GM21723 (cell line): ENCODE results near the gene TP63.

Experiments used
- ATAC-seq: cut with Tn5 transposase; IDR thresholded peaks from one replicate; pipeline ENCODE4 v1.9.1; 2021; ENCODE audit warnings: mild to moderate bottlenecking, moderate library complexity; ENCODE audit not compliant: unreplicated experiment

Gene TP63

DNA sequence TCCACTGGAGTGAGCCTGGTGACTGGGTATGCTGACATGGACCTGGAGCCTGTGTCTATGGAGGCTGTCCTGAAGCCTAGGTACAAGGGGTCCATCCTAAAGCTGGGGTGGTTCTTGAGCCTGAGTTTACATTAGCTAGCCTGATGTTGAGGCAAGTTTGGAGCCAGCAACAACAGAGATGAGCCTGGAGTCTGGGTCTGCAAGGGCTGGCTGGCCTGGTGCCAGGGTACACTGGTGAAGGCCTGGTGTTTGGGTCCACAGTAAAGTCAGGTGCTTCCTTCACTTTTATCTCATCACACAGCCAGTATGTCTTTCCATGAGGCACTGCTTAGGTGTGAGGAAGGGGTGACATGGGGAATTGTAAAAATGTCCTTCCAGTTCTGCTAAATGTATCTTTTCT lies 49.5 kb downstream of the TP63 start:
- ATAC-seq = no peak

DNA sequence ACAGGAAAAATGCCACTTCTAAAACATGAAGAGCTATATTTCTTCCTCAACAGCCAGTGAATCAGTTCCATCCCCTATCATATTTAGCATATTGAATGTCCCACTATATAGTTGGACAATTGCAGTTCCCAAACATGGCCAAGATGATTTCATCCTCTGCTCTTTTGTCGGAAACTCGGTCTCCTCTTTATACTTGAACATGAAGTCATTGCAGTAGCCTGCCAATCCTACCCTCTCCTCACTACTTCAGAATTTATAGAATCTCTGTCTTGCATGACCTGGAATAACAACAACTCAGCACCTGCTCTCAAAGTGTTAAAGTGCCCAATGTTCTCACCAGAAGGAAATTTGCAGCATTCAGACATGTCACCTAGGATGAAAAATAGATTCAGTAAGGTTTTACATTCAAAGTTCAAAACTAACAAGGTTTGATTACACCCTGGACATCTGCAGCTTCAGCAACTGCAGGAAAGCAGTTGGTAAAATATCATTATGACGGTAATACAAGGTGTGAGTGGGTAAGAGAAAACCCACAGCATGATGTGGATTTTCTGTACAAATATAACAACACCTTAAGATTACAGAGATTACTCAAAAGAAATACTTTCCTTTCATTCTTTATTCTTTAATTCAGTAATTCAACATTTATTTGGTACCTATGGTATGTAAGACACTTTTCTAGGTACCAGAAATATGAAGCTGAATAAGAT lies 52.5 kb downstream of the TP63 start:
- ATAC-seq = no peak

DNA sequence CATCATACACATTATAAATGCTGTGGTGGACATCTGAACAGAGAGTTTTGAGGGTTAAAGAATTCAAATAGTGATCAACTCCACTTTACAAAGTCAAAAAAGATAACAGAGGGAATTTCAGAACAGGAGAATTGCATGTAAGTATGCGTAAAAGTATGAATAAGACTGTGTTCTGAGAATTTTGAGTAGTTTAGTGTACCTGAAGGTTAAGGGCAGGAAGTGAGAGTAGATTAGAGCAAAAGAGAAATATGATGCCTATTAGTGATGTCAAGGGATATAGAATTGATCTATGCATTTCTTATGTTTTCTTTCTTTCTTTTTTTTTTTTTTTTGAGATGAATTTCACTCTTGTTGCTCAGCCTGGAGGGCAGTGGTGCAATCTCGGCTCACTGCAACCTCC lies 53.1 kb downstream of the TP63 start:
- ATAC-seq = no peak

- no peak for ATAC-seq
These were observed 54.1 kb downstream of the TP63 start for GRCh38 chr3:189685291-189685690.

DNA sequence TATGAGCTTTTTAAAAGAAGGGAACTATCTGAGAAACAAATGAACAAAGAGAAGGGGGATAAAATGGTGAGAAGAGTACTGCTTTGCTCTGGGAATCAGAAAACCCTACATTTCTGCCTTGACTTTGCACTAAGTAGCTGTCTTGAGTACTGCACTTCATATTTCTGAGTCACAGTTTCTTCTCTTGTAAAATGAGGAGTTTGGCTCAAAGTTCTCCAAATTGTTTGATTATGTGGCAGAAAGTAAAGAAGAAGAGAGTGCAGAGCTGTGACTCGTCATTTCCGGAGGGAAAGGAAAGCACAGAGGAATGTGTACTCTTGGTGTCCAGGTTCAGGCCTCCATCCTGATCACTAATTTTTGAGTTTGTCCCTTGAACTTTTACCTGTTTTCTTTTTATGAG lies 54.7 kb downstream of the TP63 start:
- ATAC-seq = no peak

DNA sequence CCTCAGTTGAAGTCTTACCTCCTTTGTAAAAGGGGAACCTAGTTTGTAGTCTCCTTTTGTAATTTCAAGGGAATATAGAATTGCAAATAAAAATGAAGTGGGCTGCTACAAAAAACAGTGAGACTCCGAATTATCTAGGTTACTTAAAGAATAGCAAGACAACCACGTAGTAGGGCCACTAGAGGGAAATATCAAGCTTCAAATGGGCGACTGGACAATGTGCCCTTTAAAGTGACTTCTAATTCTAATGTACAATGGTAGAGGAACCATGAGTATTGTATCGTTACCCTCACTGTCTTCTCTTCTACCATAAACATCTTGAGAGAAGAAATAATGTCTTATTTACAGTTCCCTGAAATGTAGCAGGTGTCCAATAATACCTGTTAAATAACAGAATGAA lies 56.3 kb downstream of the TP63 start:
- ATAC-seq = no peak

- no peak for ATAC-seq
These were observed 57.1 kb downstream of the TP63 start for GRCh38 chr3:189688262-189688661.

- no peak for ATAC-seq
These were observed 58.4 kb downstream of the TP63 start for GRCh38 chr3:189689625-189690024.

DNA sequence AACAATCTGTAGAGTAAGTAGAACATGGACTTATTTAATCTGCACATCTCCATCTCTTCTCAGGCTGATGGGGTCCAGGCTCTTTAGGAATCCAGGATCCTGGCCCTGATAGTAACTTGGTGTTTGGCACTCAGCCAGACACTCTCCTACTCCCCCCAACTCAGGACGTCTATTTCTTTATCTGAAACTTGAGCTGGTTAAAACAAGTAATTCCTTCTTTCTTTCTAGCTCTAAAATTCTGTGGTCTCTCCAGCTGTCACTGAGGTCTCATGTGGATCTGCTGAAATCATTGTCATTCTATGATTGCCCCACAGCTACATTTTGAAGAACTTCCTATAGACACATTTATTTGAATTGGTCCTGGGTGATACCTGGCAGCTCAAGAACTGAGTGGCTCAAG lies 59.0 kb downstream of the TP63 start:
- no peak for ATAC-seq

- ATAC-seq = no peak
These were observed 59.5 kb downstream of the TP63 start for GRCh38 chr3:189690672-189691071.

- no peak for ATAC-seq
These were observed 64.2 kb downstream of the TP63 start for GRCh38 chr3:189695400-189695799.

DNA sequence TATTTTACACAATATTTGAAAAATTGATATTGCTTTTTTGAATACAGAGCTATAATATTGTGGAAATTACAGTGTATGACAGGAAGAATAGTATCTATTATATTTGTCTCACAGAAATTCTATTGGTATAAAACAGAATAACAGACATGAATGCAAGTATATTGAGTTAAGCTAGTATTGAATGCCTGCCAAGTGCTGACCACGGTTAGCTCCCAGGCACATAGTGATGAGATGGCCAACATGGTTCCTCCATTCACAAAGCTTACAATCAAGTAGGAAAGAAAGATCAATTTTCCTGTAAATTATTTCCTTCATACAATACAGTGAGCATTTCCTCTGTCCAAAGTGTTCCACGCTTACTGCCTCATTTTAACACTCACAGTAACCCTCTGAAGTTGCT lies 67.6 kb downstream of the TP63 start:
- no peak for ATAC-seq

DNA sequence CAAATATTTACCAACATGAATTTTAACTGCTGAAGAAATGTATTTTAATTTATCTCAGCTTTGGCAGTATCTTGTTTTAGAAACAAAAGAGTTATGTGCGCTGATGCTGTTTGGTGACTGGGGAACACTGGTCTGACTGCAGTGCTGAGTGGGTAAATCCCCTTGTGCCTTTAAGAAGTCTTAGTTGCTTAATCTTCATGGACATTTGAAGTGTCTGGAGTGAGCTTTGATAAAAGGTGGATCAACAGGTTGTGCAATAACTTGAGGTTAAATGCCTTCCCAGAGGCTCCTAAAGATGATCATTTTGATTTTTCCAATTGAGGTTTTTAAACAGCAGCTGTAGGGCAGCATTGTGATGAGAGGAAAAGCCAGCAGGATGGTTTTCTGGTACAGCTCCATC lies 68.7 kb downstream of the TP63 start:
- ATAC-seq = no peak

GRCh38 chr3:189702066-189702646 lies 71.0 kb downstream of the TP63 start:
- no peak for ATAC-seq

DNA sequence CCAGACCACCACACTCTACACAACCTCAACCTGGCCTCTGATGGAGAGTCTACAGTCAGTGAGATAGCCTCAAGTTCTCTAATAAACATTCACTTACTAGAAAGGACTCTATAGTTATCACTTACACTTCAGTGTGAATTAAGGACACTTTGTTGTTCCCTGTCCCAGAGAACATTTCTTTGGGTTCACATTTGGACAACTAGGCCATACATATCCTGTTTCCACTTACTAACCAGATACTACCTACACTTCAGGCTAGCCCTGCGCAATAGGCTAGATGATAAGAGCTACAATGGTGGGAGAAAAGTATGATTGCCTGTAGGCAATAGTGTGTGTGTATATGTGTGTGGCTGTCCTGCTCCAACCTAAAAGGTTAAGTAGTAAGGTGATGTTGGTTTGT lies 72.7 kb downstream of the TP63 start:
- no peak for ATAC-seq

- no peak for ATAC-seq
These were observed 77.2 kb downstream of the TP63 start for GRCh38 chr3:189708375-189708774.

GRCh38 chr3:189710620-189711402 lies 79.6 kb downstream of the TP63 start:
- ATAC-seq = peak; percentile 42

- no peak for ATAC-seq
These were observed 81.8 kb downstream of the TP63 start for GRCh38 chr3:189712906-189713483.

- ATAC-seq = peak; percentile 57
These were observed 84.1 kb downstream of the TP63 start for GRCh38 chr3:189714991-189715961.

DNA sequence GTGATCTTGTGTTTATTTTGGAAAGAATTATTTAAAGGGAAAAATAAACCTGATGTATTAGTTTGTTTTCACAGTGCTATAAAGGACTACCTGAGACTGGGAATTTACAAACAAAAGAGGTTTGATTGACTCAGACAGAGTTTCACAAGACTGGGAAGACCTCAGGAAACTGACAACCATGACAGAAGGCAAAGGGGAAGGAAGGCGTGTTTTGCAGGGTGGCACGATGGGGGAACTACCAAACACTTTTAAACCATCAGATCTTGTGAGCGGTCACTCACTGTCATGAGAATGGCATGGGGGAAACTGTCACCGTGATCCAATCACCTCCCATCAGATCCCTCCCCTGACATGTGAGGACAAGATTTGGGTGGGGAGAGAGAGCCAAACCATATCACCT lies 87.0 kb downstream of the TP63 start:
- ATAC-seq = no peak
